Fibroblast of lung (primary cell): ENCODE results near the gene ASIC4. TPM values are rescaled to one million over a fixed set of nuclear protein-coding genes. Genes with fewer than 3 reads are reported as not detected.

ENCODE experiments used
- DNase-seq, 2 donors: peaks; one replicate each; pipeline versions ENCODE4 v3.0.0 to v3.0.0-alpha.2; 2010; ENCODE audit warnings: low read depth in 2 of 2
- H2AFZ ChIP-seq: 2 replicates; pipeline ENCODE4 v1.5.1; 2012; ENCODE audit warnings: low read length, control low read depth, inconsistent platforms
- H3K27ac ChIP-seq: 2 replicates; pipeline ENCODE4 v1.5.1; 2011; ENCODE audit warnings: low read length, control low read depth; ENCODE audit not compliant: insufficient read depth
- H3K27me3 ChIP-seq: 2 replicates; pipeline ENCODE4 v1.5.1; 2011; ENCODE audit warnings: mild to moderate bottlenecking, low read length; ENCODE audit not compliant: control insufficient read depth, insufficient read depth
- H3K36me3 ChIP-seq: 2 replicates; pipeline ENCODE4 v1.5.1; 2011; ENCODE audit warnings: low read length; ENCODE audit not compliant: control insufficient read depth, insufficient read depth
- H3K4me1 ChIP-seq: 2 replicates; pipeline ENCODE4 v1.5.1; 2011; ENCODE audit warnings: low read length; ENCODE audit not compliant: control insufficient read depth, insufficient read depth; ENCODE audit errors: extremely low read depth
- H3K4me2 ChIP-seq: 2 replicates; pipeline ENCODE4 v1.5.1; 2011; ENCODE audit warnings: low read length, control low read depth; ENCODE audit not compliant: insufficient read depth; ENCODE audit errors: extremely low read depth
- H3K4me3 ChIP-seq, 4 experiments: fragments of 200-600 bp in 1 of 4; sonication (generic) in 1 of 4; replicated peaks in 1 of 4; 2 replicates each; pipeline ENCODE4 v1.5.1; 2011 to 2016; ENCODE audit warnings: low read length in 4 of 4, low read depth in 3 of 4, mild to moderate bottlenecking in 3 of 4, control low read depth in 2 of 4, inconsistent platforms in 1 of 4, mixed read lengths in 1 of 4; ENCODE audit not compliant: insufficient read depth in 1 of 4; ENCODE audit errors: control extremely low read depth in 1 of 4
- H3K79me2 ChIP-seq: 2 replicates; pipeline ENCODE4 v1.5.1; 2012; ENCODE audit warnings: mild to moderate bottlenecking, low read length, inconsistent platforms; ENCODE audit not compliant: control insufficient read depth, insufficient read depth
- H3K9ac ChIP-seq: 2 replicates; pipeline ENCODE4 v1.5.1; 2011; ENCODE audit warnings: mild to moderate bottlenecking, low read length, control low read depth; ENCODE audit not compliant: insufficient read depth
- H3K9me3 ChIP-seq: 2 replicates; pipeline ENCODE4 v1.5.1; 2012; ENCODE audit warnings: low read depth, low read length; ENCODE audit not compliant: control insufficient read depth, insufficient read depth
- H4K20me1 ChIP-seq: 2 replicates; pipeline ENCODE4 v1.5.1; 2011; ENCODE audit warnings: low read length; ENCODE audit not compliant: control insufficient read depth, insufficient read depth; ENCODE audit errors: extremely low read depth
- CTCF ChIP-seq, 2 donors: IDR thresholded peaks in 1 of 2; conservative IDR thresholded peaks in 1 of 2; 1 replicate in 1 of 2; 2 replicates in 1 of 2; pipeline ENCODE4 v1.5.1; 2011 to 2012; ENCODE audit warnings: low read length in 2 of 2, control low read depth in 1 of 2, inconsistent platforms in 1 of 2, low read depth in 1 of 2, mild to moderate bottlenecking in 1 of 2
- EZH2 ChIP-seq: IDR thresholded peaks from 2 replicates; pipeline ENCODE4 v1.5.1; 2012; ENCODE audit warnings: low read length, control low read depth, mild to moderate bottlenecking; ENCODE audit errors: missing control alignments
- polyA plus RNA-seq, 2 donors: library from polyadenylated mRNA; depleted of rRNA in 1 of 2; stranded (reverse) in 1 of 2; unstranded in 1 of 2; fragments of >200 nt; gene quantifications; 2 replicates each; pipeline ENCODE4 v1.2.1, GENCODE V29; 2011 to 2012; ENCODE audit warnings: missing spikeins in 1 of 2
- total RNA-seq: library from RNA; depleted of rRNA; stranded (reverse); fragments of >200 nt; gene quantifications from 2 replicates; pipeline ENCODE4 v1.2.1, GENCODE V29; 2014

ASIC4 gene
- total and polyA plus RNA-seq, 2 donors (not counting 1 experiment from before 2014, with no cell fraction given), result 0.33 TPM; not detected in 1

GRCh38 chr2:219477179-219477578 is 37.1 kb upstream of the ASIC4 start:
- no peaks in the 10 kb centered on the region for H3K4me1 ChIP-seq
- H3K36me3 ChIP-seq, result peaks cover 1% of the 10 kb centered on the region
- H3K27me3 ChIP-seq, result no peaks in the 10 kb centered on the region
- no peak overlapping the region for H3K4me3 ChIP-seq
- H4K20me1 ChIP-seq, result no peaks in the 10 kb centered on the region
- DNase-seq, result no peak
- no peak overlapping the region for H3K9ac ChIP-seq
- no peak overlapping the region for H2AFZ ChIP-seq
- H3K27ac ChIP-seq, result no peak overlapping the region
- no peaks in the 10 kb centered on the region for H3K9me3 ChIP-seq
- no peak overlapping the region for H3K4me2 ChIP-seq
- no peak for TF ChIP-seq CTCF (conservative IDR thresholded peaks at IDR 0.05 in 1 of 2, IDR thresholded peaks at IDR 0.05 in 1 of 2; ENCODE audit: low read depth in 1 of 2, low read length in 2 of 2)
- no peak for TF ChIP-seq EZH2
- H3K79me2 ChIP-seq, result no peaks in the 10 kb centered on the region

- H3K79me2 ChIP-seq, result no peaks in the 10 kb centered on the region
- H3K36me3 ChIP-seq, result peaks cover 1% of the 10 kb centered on the region
- no peak overlapping the region for H3K4me2 ChIP-seq
- no peaks in the 10 kb centered on the region for H3K9me3 ChIP-seq
- H3K9ac ChIP-seq, result no peak overlapping the region
- no peak for DNase-seq
- TF ChIP-seq CTCF (conservative IDR thresholded peaks at IDR 0.05 in 1 of 2, IDR thresholded peaks at IDR 0.05 in 1 of 2; ENCODE audit: low read depth in 1 of 2, low read length in 2 of 2), result no peak
- no peak for TF ChIP-seq EZH2
- no peak overlapping the region for H2AFZ ChIP-seq
- H3K27me3 ChIP-seq, result no peaks in the 10 kb centered on the region
- H4K20me1 ChIP-seq, result no peaks in the 10 kb centered on the region
- no peaks in the 10 kb centered on the region for H3K4me1 ChIP-seq
- H3K4me3 ChIP-seq, result no peak overlapping the region
- H3K27ac ChIP-seq, result no peak overlapping the region
Observed at GRCh38 chr2:219477815-219478214, 36.5 kb upstream of the ASIC4 start.

- Histone ChIP-seq H3K4me1 (no peaks in the 10 kb centered on the region), H4K20me1 (no peaks in the 10 kb centered on the region), H2AFZ (no peak overlapping the region), H3K9me3 (no peaks in the 10 kb centered on the region), H3K36me3 (peaks cover 1% of the 10 kb centered on the region), H3K4me2 (no peak overlapping the region), H3K4me3 (no peak overlapping the region), H3K79me2 (no peaks in the 10 kb centered on the region), H3K27ac (no peak overlapping the region), H3K9ac (no peak overlapping the region), H3K27me3 (peaks cover 3% of the 10 kb centered on the region)
- no peak for TF ChIP-seq CTCF (conservative IDR thresholded peaks at IDR 0.05 in 1 of 2, IDR thresholded peaks at IDR 0.05 in 1 of 2; ENCODE audit: low read depth in 1 of 2, low read length in 2 of 2)
- TF ChIP-seq EZH2, result no peak
- DNase-seq, result no peak
Observed at GRCh38 chr2:219478916-219479315, 35.4 kb upstream of the ASIC4 start.
